Stimulated activated CD8-positive, alpha-beta memory T cell treated with anti-CD3 and anti-CD28 coated beads, Interleukin-4, amount 100 ng/mL, for 48 hours (primary cell): ENCODE results near the gene STX4.

ENCODE experiments used
- DNase-seq: peaks from one replicate; pipeline ENCODE4 v3.0.0-alpha.2; 2020

STX4 gene

DNA sequence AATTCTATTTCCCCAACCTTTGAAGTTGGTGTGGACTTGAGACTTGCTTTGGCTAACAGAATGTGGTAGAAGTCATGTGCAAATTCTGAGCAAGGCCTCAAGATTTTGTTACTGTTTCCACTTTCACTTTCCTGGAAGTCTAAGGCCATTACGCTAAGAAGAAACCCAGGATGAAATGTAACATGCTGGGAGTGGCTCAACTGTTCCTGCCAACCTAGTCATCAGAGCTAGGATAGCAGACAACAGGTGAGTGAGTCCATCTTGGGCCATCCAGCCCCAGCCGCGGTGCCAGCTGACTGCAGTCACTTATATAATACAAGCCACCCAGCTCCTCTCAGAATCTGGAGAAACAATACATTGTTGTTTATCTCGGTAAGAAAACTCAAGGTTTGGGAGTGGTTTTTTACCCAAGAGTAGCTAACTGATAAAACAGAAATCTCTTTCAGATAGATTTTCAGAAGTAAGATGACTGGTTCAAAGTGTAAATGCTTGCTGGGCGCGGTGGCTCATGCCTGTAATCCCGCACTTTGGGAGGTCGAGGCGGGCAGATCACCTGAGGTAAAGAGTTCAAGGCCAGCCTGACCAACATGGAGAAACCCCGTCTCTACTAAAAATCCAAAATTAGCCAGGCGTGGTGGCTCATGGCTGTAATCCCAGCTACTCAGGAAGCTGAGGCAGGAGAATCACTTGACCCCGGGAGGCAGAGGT, 10.7 kb upstream of the STX4 start:
- DNase-seq, result no peak

DNA sequence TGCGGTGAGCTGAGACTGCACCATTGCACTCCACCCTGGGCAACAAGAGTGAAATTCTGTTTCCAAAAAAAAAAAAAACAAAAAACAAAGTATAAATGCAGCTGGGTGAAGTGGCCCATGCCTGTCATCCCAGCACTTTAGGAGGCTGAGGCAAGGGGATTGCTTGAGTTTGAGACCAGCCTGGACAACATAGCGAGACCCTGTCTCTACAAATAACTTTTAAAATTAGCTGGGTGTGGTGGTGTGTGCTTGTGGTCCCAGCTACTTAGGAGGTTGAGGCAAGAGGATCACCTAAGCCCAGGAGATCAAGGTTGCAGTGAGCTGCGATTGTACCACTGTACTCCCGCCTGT, 10.1 kb upstream of the STX4 start:
- DNase-seq, result no peak

DNA sequence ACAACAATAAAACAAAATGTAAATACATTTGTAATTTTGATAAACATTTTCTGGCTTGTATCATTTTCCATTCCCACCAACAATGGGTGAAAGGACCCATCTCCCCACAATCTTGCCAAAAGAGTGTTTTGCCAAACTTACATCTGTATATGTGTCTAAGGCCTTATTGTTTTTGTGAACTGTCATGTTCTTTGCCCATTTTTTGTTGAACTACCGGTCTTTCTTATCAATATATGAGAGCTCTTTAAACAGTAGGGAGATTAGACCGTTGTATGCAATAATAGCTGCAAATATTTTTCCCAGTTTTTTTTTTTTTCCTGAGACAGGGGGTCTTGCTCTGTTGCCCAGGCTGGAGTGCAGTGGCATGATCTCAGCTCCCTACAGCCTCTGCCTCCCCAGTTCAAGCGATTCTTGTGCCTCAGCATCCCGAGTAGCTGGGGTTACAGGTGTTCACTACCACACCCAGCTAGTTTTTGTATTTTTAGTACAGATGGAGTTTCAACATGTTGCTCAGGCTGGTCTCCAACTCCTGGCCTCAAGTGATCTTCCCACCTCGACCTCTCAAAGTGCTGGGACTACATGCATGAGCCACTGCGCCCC, 9.6 kb upstream of the STX4 start:
- no peak for DNase-seq

DNA sequence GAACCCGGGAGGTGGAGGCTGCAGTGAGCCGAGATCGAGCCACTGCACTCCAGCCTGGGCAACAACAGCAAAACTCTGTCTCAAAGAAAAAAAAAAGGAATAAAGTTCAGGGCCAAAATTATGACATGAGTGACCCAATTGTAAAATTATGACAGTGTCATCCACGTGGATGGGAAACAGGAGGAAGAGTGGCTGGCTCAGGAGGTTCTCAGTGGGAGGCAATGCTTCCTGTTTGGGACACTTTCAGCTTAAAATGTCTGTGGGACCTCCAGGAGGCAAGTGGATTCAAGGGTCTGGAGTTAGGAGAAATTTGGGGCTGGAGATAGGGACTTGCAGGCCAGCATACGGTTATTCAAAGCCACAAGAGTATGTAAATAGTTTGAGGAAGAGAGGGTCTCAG, 8.0 kb upstream of the STX4 start:
- no peak for DNase-seq

DNA sequence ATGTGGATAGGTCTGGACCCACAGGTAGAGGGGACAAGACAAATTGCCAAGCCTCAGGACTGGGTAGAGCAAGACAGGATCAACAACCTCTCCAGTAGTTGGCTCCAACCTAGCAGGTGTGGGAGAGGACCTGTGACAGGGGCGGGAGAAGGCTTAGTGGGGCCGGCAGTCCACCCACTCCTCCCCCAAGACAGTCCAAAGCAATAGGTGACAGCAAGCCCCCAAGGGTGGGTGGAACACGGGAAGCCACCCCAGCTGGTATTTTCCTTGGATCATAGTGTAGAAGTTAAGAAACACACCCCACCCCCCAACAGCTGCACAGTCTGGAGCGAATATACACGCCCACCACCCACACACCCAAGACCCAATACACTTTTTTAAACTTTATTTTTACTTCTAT, 4.1 kb upstream of the STX4 start:
- no peak for DNase-seq

DNA sequence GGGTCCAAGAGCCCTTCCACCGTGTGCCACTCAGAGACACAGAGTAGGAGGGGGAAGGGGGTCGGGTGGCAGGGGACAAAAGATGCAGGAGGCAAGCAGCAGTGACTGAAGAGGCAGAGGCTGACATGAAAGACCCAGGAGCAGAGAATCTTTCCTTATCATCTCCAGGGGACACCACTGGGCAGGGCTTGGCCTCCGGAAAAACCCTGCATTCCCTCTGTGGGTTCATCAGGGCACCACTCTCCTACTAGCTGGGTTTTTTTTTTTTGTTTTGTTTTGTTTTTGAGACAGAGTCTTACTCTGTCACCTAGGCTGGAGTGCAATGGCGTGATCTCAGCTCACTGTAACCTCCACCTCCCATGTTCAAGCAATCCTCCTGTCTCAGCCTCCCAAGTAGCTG, 2.1 kb upstream of the STX4 start:
- no peak for DNase-seq

DNA sequence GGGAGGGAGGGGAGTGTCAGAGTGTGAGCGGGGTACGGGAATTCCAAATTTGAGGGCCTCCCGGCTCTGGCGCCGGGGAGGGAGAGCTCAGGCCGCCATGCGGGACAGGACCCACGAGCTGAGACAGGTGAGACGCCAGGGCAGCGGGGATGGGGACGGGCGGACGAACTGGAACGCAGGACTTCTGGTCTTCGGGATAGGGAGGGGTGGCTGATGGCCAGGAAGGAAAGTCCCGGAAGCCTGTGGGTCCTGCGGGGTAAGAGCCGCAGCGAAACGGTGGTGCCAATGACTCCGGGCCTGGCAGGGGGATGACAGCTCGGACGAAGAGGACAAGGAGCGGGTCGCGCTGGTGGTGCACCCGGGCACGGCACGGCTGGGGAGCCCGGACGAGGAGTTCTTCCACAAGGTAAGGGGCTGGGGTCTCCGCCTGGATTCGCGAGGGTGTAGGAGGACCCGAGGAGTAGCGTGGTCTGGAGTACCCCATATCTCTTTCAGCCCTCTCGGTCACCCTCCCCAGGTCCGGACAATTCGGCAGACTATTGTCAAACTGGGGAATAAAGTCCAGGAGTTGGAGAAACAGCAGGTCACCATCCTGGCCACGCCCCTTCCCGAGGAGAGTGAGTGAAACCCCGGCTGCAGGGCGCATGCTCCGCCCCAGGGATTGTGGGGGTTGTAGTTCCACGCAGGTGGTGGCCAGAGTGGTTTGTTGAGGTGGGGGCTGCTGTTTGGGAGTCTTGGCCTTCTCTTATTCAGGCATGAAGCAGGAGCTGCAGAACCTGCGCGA, 543 bp downstream of the STX4 start:
- DNase-seq, result peak; percentile 92

DNA sequence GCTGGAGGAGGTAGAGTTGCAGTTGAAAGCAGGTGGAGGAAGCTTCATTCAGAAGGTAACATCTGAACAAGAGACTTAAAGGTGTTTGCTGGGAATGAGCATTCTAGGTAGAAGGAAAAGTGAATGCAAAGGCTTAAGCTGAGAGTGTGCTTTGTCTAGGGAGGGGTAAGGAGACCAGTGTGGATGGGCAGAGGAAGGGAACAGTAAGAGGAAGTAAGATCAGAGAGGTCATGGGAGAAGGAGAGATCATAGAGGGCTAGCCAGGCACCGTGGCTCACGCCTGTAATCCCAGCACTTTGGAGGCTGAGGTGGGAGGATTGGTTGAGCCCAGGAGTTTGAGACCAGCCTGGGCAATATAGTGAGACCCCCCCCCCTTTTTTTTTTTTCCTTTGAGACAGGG, 3.3 kb downstream of the STX4 start:
- no peak for DNase-seq

DNA sequence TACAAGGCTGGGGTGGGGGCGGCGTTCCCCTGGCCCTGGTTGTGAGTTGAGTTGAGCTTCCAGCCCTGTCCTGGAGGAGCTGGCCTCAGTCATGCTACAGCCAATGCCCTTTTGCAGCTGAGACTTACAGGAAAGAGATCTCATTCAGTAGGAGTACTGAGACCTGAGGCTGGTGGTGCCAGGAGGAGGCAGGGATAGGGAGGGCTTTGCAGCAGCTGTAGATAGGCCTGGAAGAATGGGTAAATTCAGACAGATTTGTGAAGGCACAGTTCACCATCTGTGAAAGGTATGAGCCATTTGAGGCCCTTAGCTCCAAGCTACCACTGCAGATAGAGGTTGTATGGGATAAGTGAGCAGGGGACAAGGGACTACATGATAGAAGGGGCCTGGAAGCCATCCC, 5.6 kb downstream of the STX4 start:
- DNase-seq, result no peak

DNA sequence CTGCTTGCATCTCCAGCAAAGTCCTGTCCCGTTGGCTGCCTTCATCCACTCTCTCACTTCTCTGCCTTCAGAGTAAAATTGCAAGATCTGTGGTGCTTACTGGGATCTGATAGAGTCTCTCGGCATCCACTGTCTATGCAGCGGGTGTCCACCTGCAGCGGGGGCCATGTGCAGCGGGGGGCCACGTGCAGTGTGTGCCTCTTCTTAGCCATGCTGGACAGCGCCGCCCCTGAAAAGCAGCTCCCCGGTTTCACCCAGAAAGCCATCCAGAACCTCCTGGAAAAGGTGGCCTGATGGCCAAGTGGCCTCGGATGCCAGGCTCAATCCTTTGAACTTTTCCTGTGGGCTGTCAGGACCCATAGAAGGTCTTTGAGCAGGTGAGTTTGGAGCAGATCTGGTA, 9.5 kb downstream of the STX4 start:
- DNase-seq, result no peak

DNA sequence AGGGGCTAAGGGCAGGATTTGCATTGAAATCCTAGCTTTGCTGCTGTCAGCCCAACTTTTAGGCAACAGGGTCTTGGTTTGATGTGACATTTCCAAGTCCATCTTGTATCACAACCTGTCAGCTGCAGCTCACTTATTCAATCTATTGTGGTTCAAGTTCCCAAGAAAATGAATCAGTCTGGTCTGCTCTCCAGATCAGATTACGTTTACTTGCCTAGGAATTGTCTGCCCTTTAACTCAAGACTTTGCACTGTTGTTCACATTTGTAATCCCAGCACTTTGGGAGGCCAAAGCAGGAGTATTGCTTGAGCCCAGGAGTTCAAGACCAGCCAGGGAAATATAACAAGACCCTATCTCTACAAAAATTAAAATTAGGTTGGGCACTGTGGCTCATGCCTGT, 10.0 kb downstream of the STX4 start:
- DNase-seq, result no peak

DNA sequence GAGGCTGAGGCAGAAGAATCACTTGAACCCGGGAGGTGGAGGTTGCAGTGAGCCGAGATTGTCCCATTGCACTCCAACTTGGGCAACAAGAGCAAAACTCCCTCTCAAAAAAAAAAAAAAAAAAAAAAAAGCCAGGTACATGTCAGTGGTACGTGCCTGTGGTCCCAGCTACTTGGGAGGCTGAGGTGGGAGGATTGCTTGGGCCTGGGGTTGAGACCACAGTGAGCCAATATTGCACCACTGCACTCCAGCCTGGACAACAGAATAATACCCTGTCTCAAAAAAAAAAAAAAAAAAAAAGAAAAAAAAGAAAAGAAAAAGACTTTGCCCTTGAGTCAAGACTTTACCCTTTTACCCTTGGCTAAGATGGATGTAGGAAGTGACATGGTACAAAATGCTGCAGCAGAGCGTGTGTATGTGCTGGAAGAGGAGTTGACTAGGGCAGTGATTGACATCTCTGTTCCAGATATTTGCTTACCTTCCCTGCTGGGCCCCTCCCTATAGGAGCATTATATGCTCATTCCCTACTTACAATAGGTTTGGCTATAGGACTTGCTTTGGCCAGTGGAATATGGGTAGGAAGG, 10.6 kb downstream of the STX4 start:
- no peak for DNase-seq

DNA sequence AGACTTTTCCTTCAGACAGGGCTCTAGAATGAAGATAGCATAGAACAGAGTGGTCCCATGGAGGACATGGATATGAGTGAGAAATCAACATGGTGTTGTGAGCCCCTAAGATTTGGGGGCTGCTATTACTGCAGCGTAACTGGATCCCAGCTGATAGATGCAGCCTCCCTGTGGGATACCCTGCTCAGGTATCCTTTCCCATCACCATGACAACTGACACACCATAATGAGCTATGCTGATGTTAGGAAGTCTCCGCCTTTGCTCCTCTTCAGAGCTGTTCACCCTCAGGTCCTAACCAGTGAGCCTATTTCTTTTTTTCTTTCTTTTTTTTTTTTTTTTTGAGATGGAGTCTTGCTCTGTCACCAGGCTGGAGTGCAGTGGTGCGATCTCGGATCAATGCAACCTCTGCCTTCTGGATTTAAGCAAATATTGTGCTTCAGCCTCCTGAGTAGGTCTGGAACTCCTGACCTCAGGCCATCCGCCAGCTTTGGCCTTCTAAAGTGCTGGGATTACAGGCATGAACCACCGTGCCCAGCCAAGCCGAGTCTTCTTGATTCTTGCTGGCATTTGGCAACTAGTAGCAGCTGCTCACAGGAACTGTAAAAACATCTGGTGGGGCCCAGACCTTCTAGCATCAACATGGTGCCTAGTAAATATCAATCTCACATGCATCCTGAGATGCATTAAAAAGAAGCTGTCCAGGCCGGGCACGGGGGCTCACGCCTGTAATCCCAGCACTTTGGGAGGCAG, 17.1 kb downstream of the STX4 start:
- DNase-seq, result no peak

DNA sequence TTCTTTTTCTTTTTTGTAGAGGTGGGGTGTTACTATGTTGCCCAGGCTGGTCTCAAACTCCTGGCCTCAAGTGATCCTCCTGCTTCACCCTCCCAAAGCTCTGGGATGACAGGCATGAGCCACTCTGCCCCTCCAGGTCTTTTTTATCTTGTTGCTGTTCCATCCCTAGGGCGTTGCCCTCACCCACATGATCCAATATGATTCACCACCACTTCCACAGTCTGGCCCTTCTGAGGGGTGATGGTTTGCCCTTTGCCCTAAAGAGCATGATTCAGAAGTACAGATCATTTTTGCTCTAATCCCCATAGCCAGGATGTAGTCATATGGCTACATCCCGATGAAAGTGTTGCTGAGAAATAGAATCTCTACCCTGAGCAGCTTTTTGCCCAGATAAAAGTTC, 18.8 kb downstream of the STX4 start:
- DNase-seq, result peak; percentile 37

DNA sequence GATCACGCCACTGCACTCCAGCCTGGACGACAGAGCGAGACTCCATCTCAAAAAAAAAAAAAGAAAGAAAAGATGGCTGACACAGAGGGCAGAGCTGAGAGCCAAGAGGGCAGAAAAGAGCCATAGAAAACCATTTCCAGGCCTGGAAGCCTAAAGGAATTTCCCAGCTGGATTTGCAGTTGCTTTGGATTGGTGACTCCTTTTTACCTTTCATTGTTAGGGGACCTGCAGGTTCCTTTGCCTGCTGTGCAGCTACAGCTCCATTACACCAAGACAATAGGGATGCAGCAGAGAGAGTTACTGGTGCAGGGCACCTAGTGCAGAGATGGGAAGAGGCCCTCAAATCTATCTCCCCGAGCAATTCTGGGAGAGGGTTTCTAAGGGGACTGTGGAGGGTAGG, 22.3 kb downstream of the STX4 start:
- DNase-seq, result no peak

DNA sequence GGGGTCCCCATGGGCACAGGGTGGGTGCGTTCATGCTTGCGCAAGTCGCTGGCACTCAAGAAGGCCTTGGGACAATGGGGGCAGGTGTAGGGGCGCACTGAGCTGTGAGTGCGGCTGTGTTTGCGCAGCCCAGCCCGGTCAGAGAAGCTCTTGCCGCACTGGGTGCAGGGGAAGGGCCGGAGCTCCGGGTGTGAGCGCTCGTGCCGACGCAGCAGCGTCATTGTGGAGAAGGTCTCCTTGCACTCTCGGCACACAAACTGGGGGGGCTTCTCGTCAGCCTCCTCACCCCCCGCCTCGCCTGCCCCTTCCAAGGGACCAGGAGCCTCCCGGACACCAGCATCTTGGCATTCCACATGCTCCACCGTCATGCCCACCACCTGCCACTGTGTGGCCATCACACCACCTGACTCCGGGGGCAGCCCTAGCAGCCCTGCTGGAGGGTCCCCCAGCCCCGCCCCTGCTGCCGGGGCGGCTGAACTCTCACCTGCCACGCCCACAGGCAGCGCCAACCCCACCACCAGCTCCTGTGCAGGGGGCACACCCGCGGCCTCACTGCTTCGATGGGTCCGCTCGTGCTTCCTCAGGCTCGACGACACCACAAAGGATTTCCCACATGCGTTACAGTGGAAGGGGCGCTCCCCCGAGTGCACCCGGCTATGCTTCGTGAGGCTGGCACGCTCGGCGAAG, 27.9 kb downstream of the STX4 start:
- no peak for DNase-seq

DNA sequence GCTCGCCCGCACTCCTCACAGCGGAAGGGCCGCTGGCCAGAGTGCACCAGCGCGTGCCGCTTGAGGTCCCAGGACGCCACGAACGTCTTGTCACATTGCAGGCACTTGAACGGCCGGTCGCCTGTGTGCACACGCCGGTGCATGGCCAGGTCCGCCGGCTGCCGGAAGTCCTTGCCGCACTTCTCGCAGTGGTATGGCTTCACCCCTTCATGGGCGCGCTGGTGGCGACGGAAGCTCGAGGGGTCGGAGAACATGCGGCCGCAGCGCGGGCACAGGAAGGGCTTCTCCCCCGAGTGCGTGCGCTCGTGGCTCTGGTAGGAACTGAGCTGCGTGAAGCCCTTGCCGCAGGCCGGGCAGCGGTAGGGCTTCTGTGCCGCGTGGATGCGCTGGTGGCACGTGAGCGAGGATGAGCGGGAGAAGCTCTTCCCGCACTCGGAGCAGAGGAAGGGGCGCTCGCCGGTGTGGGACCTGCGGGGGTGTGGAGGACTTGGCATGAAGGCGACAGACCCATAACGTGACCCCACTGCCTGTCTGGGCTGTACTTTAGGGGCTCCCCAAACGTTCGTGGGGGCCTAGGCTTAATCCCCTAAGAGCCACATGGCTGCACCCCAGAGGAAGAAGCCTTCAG, 28.6 kb downstream of the STX4 start:
- DNase-seq, result no peak

DNA sequence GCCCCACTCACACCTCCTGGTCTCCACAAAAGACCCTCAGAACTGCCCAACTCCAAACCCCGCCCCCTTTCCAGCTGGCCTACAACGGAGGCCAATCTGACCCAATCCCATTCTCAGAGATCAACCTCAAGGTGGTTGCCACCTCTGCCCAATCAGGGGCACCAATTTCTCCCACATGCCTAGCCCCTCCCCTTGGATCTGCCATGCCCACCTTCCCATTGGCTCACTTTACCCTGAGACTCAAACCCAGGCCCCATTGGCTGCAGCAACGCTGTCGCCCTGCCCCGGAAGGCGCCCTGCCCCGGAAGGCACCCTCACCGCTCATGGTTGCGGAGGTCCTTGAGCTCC, 30.1 kb downstream of the STX4 start:
- no peak for DNase-seq

DNA sequence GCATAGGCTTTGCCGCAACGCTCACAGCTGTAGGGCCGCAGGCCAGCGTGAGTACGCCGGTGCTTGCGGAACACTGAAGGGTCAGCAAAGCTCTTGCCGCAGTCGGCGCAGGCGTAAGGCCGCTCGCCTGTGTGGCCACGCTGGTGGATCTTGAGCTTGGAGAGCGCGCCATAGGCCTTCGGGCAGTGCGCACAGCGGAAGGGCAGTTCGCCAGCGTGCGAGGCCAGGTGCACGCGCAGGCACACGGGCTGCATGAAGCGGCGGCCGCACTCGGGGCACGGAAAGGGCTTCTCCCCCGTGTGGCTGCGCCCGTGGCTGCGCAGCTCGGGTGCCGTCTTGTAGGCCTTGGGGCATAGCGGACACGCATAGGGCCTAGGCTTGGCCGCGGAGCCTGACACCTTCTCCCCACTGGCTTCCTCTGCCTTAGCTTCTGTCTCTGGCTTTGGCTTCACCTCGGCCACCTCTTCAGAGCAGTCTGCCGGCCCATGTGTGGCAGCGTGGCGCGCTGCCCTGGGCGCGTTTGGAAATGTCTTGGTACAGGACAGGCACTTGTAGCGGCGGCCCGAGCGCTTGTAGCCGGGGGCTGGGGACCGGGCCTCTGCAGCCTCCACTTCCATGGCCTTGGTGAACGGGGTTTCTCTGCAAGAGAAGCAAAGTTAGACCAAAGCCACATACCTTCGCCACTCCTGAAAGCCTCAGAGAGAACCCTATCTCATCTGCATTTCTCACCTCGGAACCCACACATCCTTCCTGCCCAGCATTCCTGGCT, 30.7 kb downstream of the STX4 start:
- no peak for DNase-seq

DNA sequence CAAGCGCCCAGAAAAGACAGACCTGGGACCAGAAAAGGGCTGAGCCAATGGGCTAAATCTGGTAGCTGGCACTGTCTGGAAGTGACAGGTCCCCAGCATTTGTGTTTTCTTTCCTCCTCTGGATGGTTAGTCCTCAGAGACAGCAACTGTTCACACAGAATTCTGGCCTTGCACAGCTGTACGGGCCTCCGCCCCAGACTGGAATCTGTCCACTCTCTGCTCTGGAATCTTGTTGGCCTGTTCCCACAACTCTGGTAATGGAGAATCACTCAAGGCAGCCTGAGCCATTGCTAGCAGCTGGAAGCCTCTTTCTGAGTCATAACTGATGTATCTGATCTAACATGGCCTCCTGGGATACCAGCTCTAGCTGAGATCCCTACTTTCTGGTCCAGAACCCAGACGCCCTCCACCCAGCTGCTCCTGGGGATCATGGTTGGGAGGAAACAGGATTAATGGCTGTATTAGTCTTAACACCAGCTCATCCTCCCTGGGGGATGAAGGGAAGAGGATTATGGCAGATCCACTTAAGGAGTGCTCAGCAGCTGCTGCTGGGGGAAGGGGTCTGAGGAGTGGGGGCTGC, 31.6 kb downstream of the STX4 start:
- no peak for DNase-seq

DNA sequence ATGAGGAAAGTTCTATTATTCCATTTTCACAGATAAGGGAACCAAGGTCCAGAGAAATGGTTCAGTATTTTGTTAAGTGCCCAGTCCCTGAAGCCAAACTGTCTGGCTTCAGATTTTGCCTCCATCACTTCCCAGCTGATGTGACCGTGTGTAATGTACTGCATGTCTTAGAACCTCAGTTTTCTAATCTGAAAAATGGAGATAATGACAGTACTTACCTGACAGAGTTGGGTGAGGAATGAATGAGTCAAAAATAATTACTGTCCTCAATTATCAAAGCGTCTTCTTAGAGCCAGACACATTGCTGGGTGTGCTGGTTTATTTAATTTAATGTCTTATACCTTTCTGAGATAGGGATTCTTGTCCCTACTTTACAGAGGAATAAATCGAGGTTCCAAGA, 34.0 kb downstream of the STX4 start:
- DNase-seq, result no peak
